Naive thymus-derived CD4-positive, alpha-beta T cell (primary cell): ENCODE data around the gene OR52B6. TPM values are rescaled to one million over a fixed set of nuclear protein-coding genes. Genes with fewer than 3 reads are reported as not detected.
A peak's percentile ranks its signal among the peaks of the same experiment; 100 is the strongest.
"Not testable (repeated sequence)": the region's sequence is repeated elsewhere in the genome, so short reads cannot be mapped to it uniquely, and the experiment has no call there.

Experiments
- ATAC-seq: fragments of 150-1000 bp; cut with Tn5 transposase; 2 replicates; pipeline ENCODE4 v1.10.0; 2021; ENCODE audit warnings: mild to moderate bottlenecking, moderate library complexity
- CTCF ChIA-PET: fragments of 350-600 bp; sonication (Branson Sonifier 250); formaldehyde crosslinking; loops from one replicate; lab custom pipeline; 2021; ENCODE audit warnings: antibody characterized with exemption; lab: Charles Lee
- POLR2A ChIA-PET: fragments of 350-600 bp; sonication (Branson Sonifier 250); formaldehyde crosslinking; loops from one replicate; lab custom pipeline; 2021; ENCODE audit warnings: antibody characterized with exemption, inconsistent platforms; lab: Charles Lee
- DNase-seq, 9 donors: peaks; one replicate each; pipeline versions ENCODE4 v3.0.0 to v3.0.0-alpha.2; 2020 to 2022; ENCODE audit warnings: mixed read lengths in 1 of 9
- H3K27ac ChIP-seq: one replicate; pipeline ENCODE4 v1.7.0; 2013; ENCODE audit warnings: mild to moderate bottlenecking, low read depth, low read length, moderate library complexity
- H3K27me3 ChIP-seq, 2 donors: one replicate each; pipeline ENCODE4 v1.7.0; 2013; ENCODE audit warnings: low read length in 2 of 2, mild to moderate bottlenecking in 2 of 2, moderate library complexity in 2 of 2; ENCODE audit not compliant: control insufficient read depth in 2 of 2, insufficient read depth in 2 of 2
- H3K36me3 ChIP-seq, 3 experiments: 1 replicate in 2 of 3; 2 replicates in 1 of 3; pipeline ENCODE4 v1.7.0; 2013; ENCODE audit warnings: low read length in 3 of 3, mild to moderate bottlenecking in 3 of 3, moderate library complexity in 1 of 3; ENCODE audit not compliant: insufficient read depth in 3 of 3, control insufficient read depth in 2 of 3
- H3K4me1 ChIP-seq, 2 donors: one replicate each; pipeline ENCODE4 v1.7.0; 2013; ENCODE audit warnings: low read length in 2 of 2, mild to moderate bottlenecking in 2 of 2, moderate library complexity in 1 of 2; ENCODE audit not compliant: control insufficient read depth in 2 of 2, insufficient read depth in 2 of 2
- H3K4me3 ChIP-seq: 2 replicates; pipeline ENCODE4 v1.7.0; 2013; ENCODE audit warnings: mild to moderate bottlenecking, low read length
- H3K9me3 ChIP-seq, 3 experiments: 1 replicate in 2 of 3; 2 replicates in 1 of 3; pipeline ENCODE4 v1.7.0; 2013; ENCODE audit warnings: low read length in 3 of 3; ENCODE audit not compliant: control insufficient read depth in 2 of 3
- H3K27ac Mint-ChIP-seq, 9 donors: one replicate each; pipeline ENCODE4 v1.8.0; 2020 to 2022; ENCODE audit warnings: mixed read lengths in 9 of 9, mild to moderate bottlenecking in 8 of 9, moderate library complexity in 5 of 9, inconsistent platforms in 2 of 9
- H3K27me3 Mint-ChIP-seq, 5 donors: one replicate each; pipeline ENCODE4 v1.8.0; 2021 to 2022; ENCODE audit warnings: mixed read lengths in 5 of 5, mild to moderate bottlenecking in 1 of 5
- H3K36me3 Mint-ChIP-seq, 5 donors: one replicate each; pipeline ENCODE4 v1.8.0; 2020 to 2022; ENCODE audit warnings: mixed read lengths in 5 of 5, mild to moderate bottlenecking in 3 of 5, inconsistent platforms in 1 of 5
- H3K4me1 Mint-ChIP-seq, 7 donors: one replicate each; pipeline ENCODE4 v1.8.0; 2020 to 2022; ENCODE audit warnings: mixed read lengths in 7 of 7, mild to moderate bottlenecking in 3 of 7, inconsistent platforms in 1 of 7
- H3K4me3 Mint-ChIP-seq, 10 donors: one replicate each; pipeline ENCODE4 v1.8.0; 2020 to 2022; ENCODE audit warnings: mild to moderate bottlenecking in 10 of 10, mixed read lengths in 10 of 10, moderate library complexity in 6 of 10, inconsistent platforms in 2 of 10
- H3K9me3 Mint-ChIP-seq, 11 donors: one replicate each; pipeline ENCODE4 v1.8.0; 2020 to 2022; ENCODE audit warnings: mixed read lengths in 11 of 11, mild to moderate bottlenecking in 4 of 11, inconsistent platforms in 1 of 11, moderate library complexity in 1 of 11
- intact Hi-C, 2 donors: fragments of 100-400 bp; cut with micrococcal nuclease; formaldehyde crosslinking; loops; one replicate each; pipeline ENCODE4 v1.15.1; 2023
- polyA plus RNA-seq, 2 donors: library from polyadenylated mRNA; unstranded; fragments of 300-500 nt; fragmentation: Illumina TruSeq; gene quantifications; one replicate each; pipeline ENCODE4 v1.2.3, GENCODE V29; 2021
- total RNA-seq, 6 experiments: library from RNA in 5 of 6; stranded (reverse) in 5 of 6; gene quantifications; 1 replicate in 5 of 6; 2 replicates in 1 of 6; pipeline ENCODE4 v1.2.3 and lab custom pipeline; 2021 to 2026

OR52B6 gene
- total and polyA plus RNA-seq, 7 experiments from 2014 or later = not detected

- Mint-ChIP-seq H3K4me3 (no peak overlapping the region), H3K9me3 (no peaks in the 10 kb centered on the region), H3K36me3 (peaks cover 0 to 8% (median 6%) of the 10 kb centered on the region in 5 donors), H3K27ac (no peak overlapping the region), H3K4me1 (no peaks in the 10 kb centered on the region), H3K27me3 (no peaks in the 10 kb centered on the region)
- CTCF ChIA-PET = no interaction called here
- ATAC-seq (no peak), DNase-seq (no peak)
- H3K4me3 ChIP-seq = no peak overlapping the region
- POLR2A ChIA-PET = no interaction called here
- intact Hi-C loops = no loop called here
- no peaks in the 10 kb centered on the region for H3K4me1 ChIP-seq
- no peaks in the 10 kb centered on the region for H3K36me3 ChIP-seq
- no peaks in the 10 kb centered on the region for H3K27me3 ChIP-seq
- H3K9me3 ChIP-seq = no peaks in the 10 kb centered on the region
- H3K27ac ChIP-seq = no peak overlapping the region
Measured at GRCh38 chr11:5574654-5575053, 6.0 kb upstream of the OR52B6 start.

- no peak overlapping the region for H3K4me3 Mint-ChIP-seq
- ATAC-seq (no peak), DNase-seq (no peak)
- H3K27ac Mint-ChIP-seq = no peak overlapping the region
- no peaks in the 10 kb centered on the region for H3K27me3 ChIP-seq
- CTCF ChIA-PET = no interaction called here
- no peaks in the 10 kb centered on the region for H3K4me1 ChIP-seq
- POLR2A ChIA-PET = no interaction called here
- peaks cover 0 to 8% (median 6%) of the 10 kb centered on the region in 5 donors for H3K36me3 Mint-ChIP-seq
- intact Hi-C loops = no loop called here
- H3K4me1 Mint-ChIP-seq = no peaks in the 10 kb centered on the region
- no peak overlapping the region for H3K27ac ChIP-seq
- H3K36me3 ChIP-seq = no peaks in the 10 kb centered on the region
- no peaks in the 10 kb centered on the region for H3K9me3 Mint-ChIP-seq
- no peaks in the 10 kb centered on the region for H3K27me3 Mint-ChIP-seq
- no peak overlapping the region for H3K4me3 ChIP-seq
- no peaks in the 10 kb centered on the region for H3K9me3 ChIP-seq
Measured at GRCh38 chr11:5575152-5575551, 5.5 kb upstream of the OR52B6 start.

DNA sequence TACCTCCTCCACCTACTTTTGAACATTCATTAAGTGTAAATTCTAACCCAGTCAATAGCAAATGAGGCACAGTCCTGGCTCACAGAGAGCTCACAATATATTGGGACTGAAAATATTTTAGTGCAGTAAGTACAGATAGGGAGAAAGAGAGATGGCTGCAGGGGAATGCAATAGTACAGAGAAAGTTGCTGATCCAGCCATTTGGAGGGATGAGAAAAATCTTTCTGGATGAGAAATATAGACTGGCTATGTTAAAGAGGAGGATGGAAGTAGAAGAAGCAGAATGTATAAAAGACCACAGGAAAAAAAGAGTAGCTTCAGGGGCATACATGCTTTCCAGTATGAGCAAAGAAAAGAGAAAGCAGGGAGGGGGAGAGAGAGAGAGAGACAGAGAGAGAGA lies 3.6 kb upstream of the OR52B6 start:
- no peak for DNase-seq
- Mint-ChIP-seq H3K36me3 (no peaks in the 10 kb centered on the region), H3K27ac (no peak overlapping the region), H3K27me3 (no peaks in the 10 kb centered on the region), H3K4me3 (no peak overlapping the region), H3K4me1 (no peaks in the 10 kb centered on the region), H3K9me3 (no peaks in the 10 kb centered on the region)
- no peak for ATAC-seq
- H3K4me3 ChIP-seq = no peak overlapping the region
- no peaks in the 10 kb centered on the region for H3K27me3 ChIP-seq
- H3K9me3 ChIP-seq = no peaks in the 10 kb centered on the region
- no peaks in the 10 kb centered on the region for H3K4me1 ChIP-seq
- CTCF ChIA-PET = no interaction called here
- no peak overlapping the region for H3K27ac ChIP-seq
- intact Hi-C loops = no loop called here
- no peaks in the 10 kb centered on the region for H3K36me3 ChIP-seq
- POLR2A ChIA-PET = no interaction called here

GRCh38 chr11:5581014-5581413 lies 337 bp downstream of the OR52B6 start:
- H3K4me3 ChIP-seq = no peak overlapping the region
- intact Hi-C loops = no loop called here
- Mint-ChIP-seq H3K27ac (no peak overlapping the region), H3K9me3 (peaks cover 0 to 7% (median 0%) of the 10 kb centered on the region in 11 donors), H3K4me1 (no peaks in the 10 kb centered on the region), H3K36me3 (peaks cover 0 to 5% (median 4%) of the 10 kb centered on the region in 5 donors), H3K27me3 (peaks cover 0 to 2% (median 0%) of the 10 kb centered on the region in 5 donors), H3K4me3 (no peak overlapping the region)
- ChIA-PET POLR2A (no interaction called here), CTCF (no interaction called here)
- H3K27ac ChIP-seq = no peak overlapping the region
- no peaks in the 10 kb centered on the region for H3K36me3 ChIP-seq
- H3K9me3 ChIP-seq = no peaks in the 10 kb centered on the region
- no peak for ATAC-seq
- no peak for DNase-seq
- no peaks in the 10 kb centered on the region for H3K4me1 ChIP-seq
- no peaks in the 10 kb centered on the region for H3K27me3 ChIP-seq

DNA sequence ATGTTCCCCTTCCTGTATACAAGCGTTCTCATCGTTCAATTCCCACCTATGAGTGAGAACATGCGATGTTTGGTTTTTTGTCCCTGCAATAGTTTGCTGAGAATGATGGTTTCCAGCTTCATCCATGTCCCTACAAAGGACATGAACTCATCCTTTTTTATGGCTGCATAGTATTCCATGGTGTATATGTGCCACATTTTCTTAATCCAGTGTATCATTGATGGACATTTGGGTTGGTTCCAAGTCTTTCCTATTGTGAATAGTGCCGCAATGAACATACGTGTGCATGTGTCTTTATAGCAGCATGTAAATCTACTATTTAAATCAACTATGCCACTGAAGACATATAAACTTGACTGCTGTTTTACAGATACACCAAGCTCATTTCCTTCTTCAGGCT lies 3.8 kb downstream of the OR52B6 start:
- POLR2A ChIA-PET, H3K4me3 ChIP-seq, H3K27me3 Mint-ChIP-seq, H3K9me3 Mint-ChIP-seq, H3K4me1 ChIP-seq, H3K36me3 ChIP-seq, H3K9me3 ChIP-seq, H3K27ac Mint-ChIP-seq, intact Hi-C loops, ATAC-seq, H3K27me3 ChIP-seq, H3K4me1 Mint-ChIP-seq, H3K27ac ChIP-seq, H3K4me3 Mint-ChIP-seq, DNase-seq, CTCF ChIA-PET: not testable (repeated sequence)
- H3K36me3 Mint-ChIP-seq = peaks cover 0 to 11% (median 5%) of the 10 kb centered on the region in 5 donors

DNA sequence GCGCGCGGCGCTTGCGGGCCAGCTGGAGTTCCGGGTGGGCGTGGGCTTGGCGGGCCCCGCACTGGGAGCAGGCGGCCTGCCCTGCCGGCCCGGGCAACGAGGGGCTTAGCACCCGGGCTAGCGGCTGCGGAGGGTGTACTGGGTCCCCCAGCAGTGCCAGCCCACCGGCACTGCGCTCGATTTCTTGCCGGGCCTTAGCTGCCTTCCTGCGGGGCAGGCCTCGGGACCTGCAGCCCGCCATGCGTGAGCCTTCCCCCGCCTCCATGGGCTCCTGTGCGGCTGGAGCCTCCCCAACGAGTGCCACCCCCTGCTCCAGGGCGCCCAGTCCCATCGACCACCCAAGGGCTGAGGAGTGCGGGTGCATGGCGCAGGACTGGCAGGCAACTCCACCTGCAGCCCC lies 9.2 kb downstream of the OR52B6 start:
- CTCF ChIA-PET, ATAC-seq: not testable (repeated sequence)

GRCh38 chr11:5591613-5592012 lies 10.9 kb downstream of the OR52B6 start:
- H3K4me3 Mint-ChIP-seq = no peak overlapping the region
- ChIA-PET CTCF (no interaction called here), POLR2A (no interaction called here)
- Histone ChIP-seq H3K27ac (no peak overlapping the region), H3K4me1 (no peaks in the 10 kb centered on the region), H3K27me3 (no peaks in the 10 kb centered on the region), H3K4me3 (no peak overlapping the region), H3K9me3 (no peaks in the 10 kb centered on the region), H3K36me3 (no peaks in the 10 kb centered on the region)
- peaks cover 0 to 11% (median 7%) of the 10 kb centered on the region in 5 donors for H3K36me3 Mint-ChIP-seq
- H3K27ac Mint-ChIP-seq = peak overlapping the region in 1 of 9 donors; percentile 41
- intact Hi-C loops = no loop called here
- DNase-seq (no peak), ATAC-seq (no peak)
- peaks cover 0 to 5% (median 1%) of the 10 kb centered on the region in 5 donors for H3K27me3 Mint-ChIP-seq
- H3K9me3 Mint-ChIP-seq = peaks cover 0 to 1% (median 0%) of the 10 kb centered on the region in 11 donors
- H3K4me1 Mint-ChIP-seq = peaks cover under 1 to 9% (median 5%) of the 10 kb centered on the region in 7 donors

More for the DNA sequence above, 9.2 kb downstream of the OR52B6 start:
- H3K4me3 Mint-ChIP-seq, H3K27me3 ChIP-seq, POLR2A ChIA-PET, intact Hi-C loops, H3K9me3 Mint-ChIP-seq, H3K4me3 ChIP-seq, H3K4me1 Mint-ChIP-seq, H3K4me1 ChIP-seq, H3K27me3 Mint-ChIP-seq, H3K36me3 ChIP-seq, H3K9me3 ChIP-seq, H3K27ac ChIP-seq, DNase-seq, H3K27ac Mint-ChIP-seq: not testable (repeated sequence)
- peaks cover 0 to 14% (median 7%) of the 10 kb centered on the region in 5 donors for H3K36me3 Mint-ChIP-seq
